Lower leg skin (tissue), 3 donors: ENCODE measurements around the gene TTC9C.

Experiments used
- POLR2A ChIP-seq, 2 donors: fragments of 450-650 bp; IDR thresholded peaks; one replicate each; pipeline ENCODE4 v1.6.1; 2016 to 2017; ENCODE audit warnings: antibody characterized with exemption in 2 of 2, mild to moderate bottlenecking in 1 of 2, moderate library complexity in 1 of 2
- TF ChIP-seq, protein P1 (sequence below), 3 donors: fragments of 450-650 bp; IDR thresholded peaks; one replicate each; pipeline ENCODE4 v1.5.1; 2016; ENCODE audit warnings: antibody characterized with exemption in 3 of 3, mild to moderate bottlenecking in 3 of 3, moderate library complexity in 2 of 3

DNA sequence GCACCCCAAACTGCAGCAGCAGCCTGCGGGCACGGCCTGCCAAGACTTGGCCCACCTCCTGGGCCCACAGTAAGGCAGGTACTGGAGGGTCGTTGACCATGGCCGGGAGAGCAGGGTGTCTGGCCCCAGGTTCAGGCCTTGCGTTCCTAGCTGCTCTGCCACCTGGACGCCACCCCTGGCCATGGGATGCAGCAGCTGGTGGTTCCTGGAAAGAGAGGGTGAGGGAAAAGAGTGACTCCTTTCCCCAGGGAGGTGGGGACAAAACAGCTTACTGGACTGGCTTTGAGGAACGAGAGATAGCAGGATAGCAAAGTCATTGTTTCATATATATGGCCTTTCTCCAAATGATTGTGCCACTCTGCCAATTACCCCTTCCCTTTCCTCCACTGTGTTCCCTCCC, 22.9 kb upstream of the TTC9C start:
- TF ChIP-seq, protein P1, sequence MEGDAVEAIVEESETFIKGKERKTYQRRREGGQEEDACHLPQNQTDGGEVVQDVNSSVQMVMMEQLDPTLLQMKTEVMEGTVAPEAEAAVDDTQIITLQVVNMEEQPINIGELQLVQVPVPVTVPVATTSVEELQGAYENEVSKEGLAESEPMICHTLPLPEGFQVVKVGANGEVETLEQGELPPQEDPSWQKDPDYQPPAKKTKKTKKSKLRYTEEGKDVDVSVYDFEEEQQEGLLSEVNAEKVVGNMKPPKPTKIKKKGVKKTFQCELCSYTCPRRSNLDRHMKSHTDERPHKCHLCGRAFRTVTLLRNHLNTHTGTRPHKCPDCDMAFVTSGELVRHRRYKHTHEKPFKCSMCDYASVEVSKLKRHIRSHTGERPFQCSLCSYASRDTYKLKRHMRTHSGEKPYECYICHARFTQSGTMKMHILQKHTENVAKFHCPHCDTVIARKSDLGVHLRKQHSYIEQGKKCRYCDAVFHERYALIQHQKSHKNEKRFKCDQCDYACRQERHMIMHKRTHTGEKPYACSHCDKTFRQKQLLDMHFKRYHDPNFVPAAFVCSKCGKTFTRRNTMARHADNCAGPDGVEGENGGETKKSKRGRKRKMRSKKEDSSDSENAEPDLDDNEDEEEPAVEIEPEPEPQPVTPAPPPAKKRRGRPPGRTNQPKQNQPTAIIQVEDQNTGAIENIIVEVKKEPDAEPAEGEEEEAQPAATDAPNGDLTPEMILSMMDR (IDR thresholded peaks at IDR 0.05) = no peak
- TF ChIP-seq POLR2A (IDR thresholded peaks at IDR 0.05) = no peak
